H4 (cell line): ENCODE data around the gene LINGO4. TPM values are rescaled to one million over a fixed set of nuclear protein-coding genes. Genes with fewer than 3 reads are reported as not detected.
"Not testable (repeated sequence)": the region's sequence is repeated elsewhere in the genome, so short reads cannot be mapped to it uniquely, and the experiment has no call there.

Experiments
- DNase-seq: peaks from one replicate; pipeline ENCODE4 v3.0.0-alpha.2; 2015; ENCODE audit warnings: low spot score
- total RNA-seq: library from RNA; depleted of rRNA; stranded (reverse); fragments of >200 nt; shearing (Covaris generic); gene quantifications from 2 replicates; pipeline ENCODE4 v1.2.3, GENCODE V29; 2014

The LINGO4 gene
- total RNA-seq, 1 experiment from 2014 or later, result not detected

- DNase-seq, result no peak
These were observed 21.4 kb downstream of the LINGO4 start for GRCh38 chr1:151783796-151784195.

- no peak for DNase-seq
These were observed 22.5 kb downstream of the LINGO4 start for GRCh38 chr1:151782741-151783140.

- not testable (repeated sequence) for DNase-seq
These were observed 23.2 kb downstream of the LINGO4 start for GRCh38 chr1:151782026-151782425.

- not testable (repeated sequence) for DNase-seq
These were observed 24.5 kb downstream of the LINGO4 start for GRCh38 chr1:151780736-151781135.

- no peak for DNase-seq
These were observed 25.4 kb downstream of the LINGO4 start for GRCh38 chr1:151779852-151780251.

- no peak for DNase-seq
These were observed 27.9 kb downstream of the LINGO4 start for GRCh38 chr1:151777317-151777716.

GRCh38 chr1:151776665-151777062 lies 28.6 kb downstream of the LINGO4 start:
- DNase-seq, result no peak

- no peak for DNase-seq
These were observed 29.1 kb downstream of the LINGO4 start for GRCh38 chr1:151775894-151776664.

- no peak for DNase-seq
These were observed 30.8 kb downstream of the LINGO4 start for GRCh38 chr1:151774256-151774922.

GRCh38 chr1:151773702-151774101 lies 31.5 kb downstream of the LINGO4 start:
- DNase-seq, result peak; percentile 60

GRCh38 chr1:151769270-151769669 lies 35.9 kb downstream of the LINGO4 start:
- DNase-seq, result not testable (repeated sequence)

GRCh38 chr1:151768351-151769066 lies 36.7 kb downstream of the LINGO4 start:
- not testable (repeated sequence) for DNase-seq

- DNase-seq, result no peak
These were observed 41.2 kb downstream of the LINGO4 start for GRCh38 chr1:151763990-151764389.

- DNase-seq, result peak; percentile 58
These were observed 42.0 kb downstream of the LINGO4 start, which contains the start of gene MRPL9 for GRCh38 chr1:151762941-151763921. TSS of gene MRPL9 (minus strand) at chr1:151763496. CDS start at chr1:151763479, 17 bp downstream.

- DNase-seq, result no peak
These were observed 44.4 kb downstream of the LINGO4 start for GRCh38 chr1:151760597-151761385.

- no peak for DNase-seq
These were observed 46.0 kb downstream of the LINGO4 start for GRCh38 chr1:151759241-151759640.

GRCh38 chr1:151756291-151756690 lies 48.9 kb downstream of the LINGO4 start:
- DNase-seq, result no peak
